Measurements from ENCODE around the gene FAM78B. TPM values are rescaled to one million over a fixed set of nuclear protein-coding genes. Genes with fewer than 3 reads are reported as not detected.

The FAM78B gene
- total and polyA plus RNA-seq, 8 donors: 0.44 to 8.0 (median 0.89) TPM; not detected in 2

DNA sequence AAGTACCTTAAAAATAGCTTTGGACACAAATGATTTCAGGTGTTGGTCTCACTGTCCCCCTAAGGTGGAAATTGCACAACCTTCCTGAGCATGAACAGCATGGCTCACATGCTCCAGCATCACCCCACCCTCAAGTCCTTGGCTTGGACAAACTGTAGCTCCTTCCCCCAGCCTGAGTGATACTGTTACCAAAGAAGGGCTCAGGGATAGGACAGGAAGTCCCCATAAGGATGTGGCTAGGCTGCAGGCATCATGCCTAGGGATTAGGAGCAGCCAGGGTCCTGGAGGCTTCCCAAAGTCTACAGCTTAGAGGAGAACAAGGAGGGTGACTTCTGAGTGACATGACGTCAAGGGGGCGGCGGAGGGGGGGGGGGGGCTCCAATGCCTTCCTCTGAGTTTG, 10.1 kb downstream of the FAM78B start:
- TF ChIP-seq, protein P1, sequence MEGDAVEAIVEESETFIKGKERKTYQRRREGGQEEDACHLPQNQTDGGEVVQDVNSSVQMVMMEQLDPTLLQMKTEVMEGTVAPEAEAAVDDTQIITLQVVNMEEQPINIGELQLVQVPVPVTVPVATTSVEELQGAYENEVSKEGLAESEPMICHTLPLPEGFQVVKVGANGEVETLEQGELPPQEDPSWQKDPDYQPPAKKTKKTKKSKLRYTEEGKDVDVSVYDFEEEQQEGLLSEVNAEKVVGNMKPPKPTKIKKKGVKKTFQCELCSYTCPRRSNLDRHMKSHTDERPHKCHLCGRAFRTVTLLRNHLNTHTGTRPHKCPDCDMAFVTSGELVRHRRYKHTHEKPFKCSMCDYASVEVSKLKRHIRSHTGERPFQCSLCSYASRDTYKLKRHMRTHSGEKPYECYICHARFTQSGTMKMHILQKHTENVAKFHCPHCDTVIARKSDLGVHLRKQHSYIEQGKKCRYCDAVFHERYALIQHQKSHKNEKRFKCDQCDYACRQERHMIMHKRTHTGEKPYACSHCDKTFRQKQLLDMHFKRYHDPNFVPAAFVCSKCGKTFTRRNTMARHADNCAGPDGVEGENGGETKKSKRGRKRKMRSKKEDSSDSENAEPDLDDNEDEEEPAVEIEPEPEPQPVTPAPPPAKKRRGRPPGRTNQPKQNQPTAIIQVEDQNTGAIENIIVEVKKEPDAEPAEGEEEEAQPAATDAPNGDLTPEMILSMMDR (IDR thresholded peaks at IDR 0.05): no peak
- TF ChIP-seq EP300 (IDR thresholded peaks at IDR 0.05): no peak
- no peak for TF ChIP-seq POLR2AphosphoS5 (IDR thresholded peaks at IDR 0.05)
- Histone ChIP-seq H3K36me3 (no peaks in the 10 kb centered on the region), H3K9me3 (no peaks in the 10 kb centered on the region), H3K4me1 (no peaks in the 10 kb centered on the region), H3K4me3 (no peak overlapping the region), H3K27ac (no peak overlapping the region), H3K27me3 (no peaks in the 10 kb centered on the region)
- intact Hi-C loops (cut with DNase I; ENCODE audit: low total_unique reads): no loop called here
- 14 to 75% (median 73%) methylated on average over 1 to 3 of the region's 3 CpGs for WGBS, 5 donors
- no peak for DNase-seq

DNA sequence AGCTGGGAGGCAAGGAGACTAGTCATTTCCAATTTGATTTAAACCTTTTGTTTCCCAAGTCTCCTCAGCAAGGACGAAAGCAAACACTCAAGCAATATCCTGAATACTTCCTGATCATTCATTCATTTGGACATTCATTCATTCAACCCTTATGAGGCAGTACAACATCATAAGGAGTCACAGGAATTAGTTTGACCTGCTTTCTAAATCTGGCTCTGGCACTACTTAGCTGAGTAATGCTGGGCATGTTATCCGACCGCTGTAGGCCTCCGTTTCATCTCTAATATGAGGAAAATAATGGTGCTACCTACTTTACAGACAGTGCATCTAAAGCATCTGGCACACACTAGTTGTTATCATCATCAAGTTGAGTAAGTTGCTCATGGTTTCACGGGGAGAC, 11.7 kb downstream of the FAM78B start:
- no peaks in the 10 kb centered on the region for H3K27me3 ChIP-seq
- no peak for DNase-seq
- intact Hi-C loops (cut with DNase I; ENCODE audit: low total_unique reads): no loop called here
- WGBS, 5 donors: 59 to 73% (median 65%) methylated on average over 5 of the region's 5 CpGs
- TF ChIP-seq POLR2A (IDR thresholded peaks at IDR 0.05): no peak
- no peak for TF ChIP-seq POLR2AphosphoS5 (IDR thresholded peaks at IDR 0.05)
- TF ChIP-seq, protein P1 (IDR thresholded peaks at IDR 0.05): no peak
- no peak for TF ChIP-seq EP300 (IDR thresholded peaks at IDR 0.05)
- no peaks in the 10 kb centered on the region for H3K9me3 ChIP-seq
- no peaks in the 10 kb centered on the region for H3K36me3 ChIP-seq
- no peak overlapping the region for H3K4me3 ChIP-seq
- no peaks in the 10 kb centered on the region for H3K4me1 ChIP-seq
- H3K27ac ChIP-seq: no peak overlapping the region

DNA sequence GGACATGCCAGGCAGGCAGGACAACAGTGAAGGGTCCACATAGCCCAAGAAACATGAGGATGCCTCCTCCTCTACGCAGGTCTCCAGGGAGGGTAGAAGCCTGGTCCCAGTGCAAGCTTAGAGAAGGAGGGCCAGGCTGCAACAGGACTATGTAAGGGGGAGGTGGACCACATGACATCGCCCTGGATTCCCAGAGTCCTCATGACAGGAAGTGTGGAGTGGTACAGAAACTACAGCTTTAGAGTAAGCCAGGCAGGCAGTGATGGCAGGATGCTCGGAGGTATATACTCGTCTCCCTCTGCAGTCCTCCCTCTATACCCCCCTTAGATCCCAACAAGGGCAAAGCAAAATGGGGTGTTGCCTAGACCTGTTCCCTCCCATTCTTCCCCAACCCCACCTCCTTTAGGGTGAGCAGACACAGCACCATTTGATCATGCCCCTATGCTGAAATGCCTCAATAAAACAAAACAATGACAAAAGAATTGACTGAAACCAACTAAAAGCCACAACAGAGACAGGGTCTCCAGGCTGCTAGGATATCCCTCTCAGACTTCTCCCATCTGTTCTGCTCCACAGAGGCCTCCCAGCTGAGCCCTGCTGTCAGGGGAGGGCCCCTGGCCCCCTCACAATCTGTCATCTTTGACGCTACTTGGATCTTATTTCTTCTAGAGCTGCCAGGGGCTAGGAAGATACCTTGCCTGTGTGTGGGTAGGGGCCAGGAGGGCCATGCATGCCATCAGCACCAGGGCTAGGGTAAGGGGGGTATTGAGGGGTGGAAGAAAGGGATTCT, 13.1 kb downstream of the FAM78B start:
- 76 to 90% (median 85%) methylated on average over 5 of the region's 5 CpGs for WGBS, 5 donors
- intact Hi-C loops (cut with DNase I; ENCODE audit: low total_unique reads): no loop called here
- Histone ChIP-seq H3K27me3 (no peaks in the 10 kb centered on the region), H3K36me3 (no peaks in the 10 kb centered on the region), H3K4me3 (no peak overlapping the region), H3K9me3 (no peaks in the 10 kb centered on the region), H3K4me1 (no peaks in the 10 kb centered on the region), H3K27ac (no peak overlapping the region)
- no peak for DNase-seq
- TF ChIP-seq POLR2AphosphoS5 (IDR thresholded peaks at IDR 0.05): no peak
- TF ChIP-seq POLR2A (IDR thresholded peaks at IDR 0.05): no peak
- TF ChIP-seq EP300 (IDR thresholded peaks at IDR 0.05): no peak
- TF ChIP-seq, protein P1 (IDR thresholded peaks at IDR 0.05): no peak

DNA sequence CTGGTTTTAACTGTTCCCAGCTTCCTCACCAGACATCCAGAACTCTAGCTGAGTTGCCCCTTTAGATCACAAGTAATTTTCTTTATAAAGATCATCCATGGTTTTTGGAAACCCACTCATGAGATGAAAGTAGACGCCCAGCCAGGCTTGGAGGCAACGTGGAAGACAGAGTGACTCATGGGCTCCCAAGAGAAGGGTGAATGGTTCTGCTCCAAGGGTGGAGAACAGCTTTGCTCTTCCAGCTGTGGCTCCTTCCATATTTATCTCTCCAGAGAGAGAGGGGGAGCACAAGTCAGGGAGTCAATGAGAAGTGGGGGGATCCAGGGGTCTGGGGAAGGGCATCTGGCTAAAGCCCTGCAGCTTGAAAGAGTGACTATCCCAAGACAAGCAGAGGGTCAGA, 13.8 kb downstream of the FAM78B start:
- Histone ChIP-seq H3K9me3 (no peaks in the 10 kb centered on the region), H3K27ac (no peak overlapping the region), H3K4me1 (no peaks in the 10 kb centered on the region), H3K4me3 (no peak overlapping the region), H3K36me3 (no peaks in the 10 kb centered on the region), H3K27me3 (no peaks in the 10 kb centered on the region)
- DNase-seq: no peak
- TF ChIP-seq POLR2AphosphoS5 (IDR thresholded peaks at IDR 0.05) (no peak), POLR2A (IDR thresholded peaks at IDR 0.05) (no peak), EP300 (IDR thresholded peaks at IDR 0.05) (no peak)
- TF ChIP-seq, protein P1 (IDR thresholded peaks at IDR 0.05): no peak
- intact Hi-C loops (cut with DNase I; ENCODE audit: low total_unique reads): no loop called here
- WGBS, 5 donors: 72 to 90% (median 89%) methylated on average over 2 of the region's 2 CpGs

Measured in stomach (tissue), 9 donors.